Keratinocyte (primary cell): ENCODE data around the gene CMTR1.

Experiments used
- EZH2 ChIP-seq: IDR thresholded peaks from one replicate; pipeline ENCODE4 v1.6.1; 2012; ENCODE audit warnings: inconsistent platforms, mild to moderate bottlenecking, low read length, moderate library complexity
- TF ChIP-seq, protein P1 (sequence below), 3 experiments: IDR thresholded peaks in 1 of 3; conservative IDR thresholded peaks in 1 of 3; optimal IDR thresholded peaks in 1 of 3; 2 replicates in 2 of 3; 3 replicates in 1 of 3; pipeline versions ENCODE3 to v1.5.1; 2011; ENCODE audit warnings: low read length in 3 of 3, mild to moderate bottlenecking in 3 of 3, moderate library complexity in 2 of 3, control low read depth in 1 of 3, inconsistent platforms in 1 of 3; ENCODE audit not compliant: insufficient read depth in 2 of 3; ENCODE audit errors: extremely low read depth in 1 of 3

DNA sequence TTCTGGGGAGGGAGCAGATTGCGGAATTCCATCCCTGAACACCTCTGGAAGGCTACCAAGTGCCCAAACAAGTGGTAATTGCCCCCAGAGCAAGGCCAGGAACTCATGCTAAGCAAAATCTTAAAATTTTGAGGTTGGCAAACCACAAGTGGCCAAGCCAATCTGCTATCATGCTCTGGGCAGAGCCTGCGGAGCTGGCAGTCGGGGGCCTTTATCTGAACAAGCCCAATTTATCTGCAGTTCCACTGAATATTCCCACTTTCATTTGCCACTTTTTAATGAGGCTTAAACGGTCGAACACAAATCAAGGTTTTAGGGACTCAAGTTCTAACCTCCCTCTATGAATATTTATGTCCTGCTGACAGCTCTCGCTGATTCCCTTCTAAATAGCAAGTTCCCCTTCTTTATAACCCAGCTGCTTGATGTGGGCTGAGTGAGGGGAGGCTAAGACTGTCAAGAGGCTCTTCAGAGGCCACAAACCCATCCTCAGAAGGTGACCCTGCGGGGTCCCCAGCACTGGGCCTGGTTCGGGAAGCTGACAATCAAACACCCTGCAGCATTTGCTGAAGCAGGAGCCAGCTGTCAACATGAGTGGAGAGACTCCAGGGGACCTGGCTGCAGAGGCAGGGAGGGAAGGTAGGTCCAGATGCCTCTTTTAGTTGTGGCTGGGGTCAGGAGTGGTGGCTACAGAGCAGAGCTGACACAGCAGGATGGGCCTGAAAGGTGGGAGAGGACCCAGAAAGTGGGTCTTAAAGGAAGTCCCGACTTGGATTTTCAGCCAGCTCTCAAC is 54.8 kb downstream of the CMTR1 start:
- TF ChIP-seq, protein P1, sequence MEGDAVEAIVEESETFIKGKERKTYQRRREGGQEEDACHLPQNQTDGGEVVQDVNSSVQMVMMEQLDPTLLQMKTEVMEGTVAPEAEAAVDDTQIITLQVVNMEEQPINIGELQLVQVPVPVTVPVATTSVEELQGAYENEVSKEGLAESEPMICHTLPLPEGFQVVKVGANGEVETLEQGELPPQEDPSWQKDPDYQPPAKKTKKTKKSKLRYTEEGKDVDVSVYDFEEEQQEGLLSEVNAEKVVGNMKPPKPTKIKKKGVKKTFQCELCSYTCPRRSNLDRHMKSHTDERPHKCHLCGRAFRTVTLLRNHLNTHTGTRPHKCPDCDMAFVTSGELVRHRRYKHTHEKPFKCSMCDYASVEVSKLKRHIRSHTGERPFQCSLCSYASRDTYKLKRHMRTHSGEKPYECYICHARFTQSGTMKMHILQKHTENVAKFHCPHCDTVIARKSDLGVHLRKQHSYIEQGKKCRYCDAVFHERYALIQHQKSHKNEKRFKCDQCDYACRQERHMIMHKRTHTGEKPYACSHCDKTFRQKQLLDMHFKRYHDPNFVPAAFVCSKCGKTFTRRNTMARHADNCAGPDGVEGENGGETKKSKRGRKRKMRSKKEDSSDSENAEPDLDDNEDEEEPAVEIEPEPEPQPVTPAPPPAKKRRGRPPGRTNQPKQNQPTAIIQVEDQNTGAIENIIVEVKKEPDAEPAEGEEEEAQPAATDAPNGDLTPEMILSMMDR (optimal IDR thresholded peaks at IDR 0.05 in 1 of 3, IDR thresholded peaks at IDR 0.05 in 1 of 3, conservative IDR thresholded peaks at IDR 0.05 in 1 of 3; ENCODE audit: extremely low read depth in 1 of 3, insufficient read depth in 2 of 3, low read length in 3 of 3) = no peak
- no peak for TF ChIP-seq EZH2
